Hematopoietic multipotent progenitor cell treated with erythropoietin and hydrocortisone succinate and interleukin-3 and kit ligand, for 6 days (in vitro differentiated cells): Measurements from ENCODE around the gene NRP2.

ENCODE experiments used
- DNase-seq: peaks from one replicate; pipeline ENCODE4 v3.0.0-alpha.2; 2015

NRP2 gene

GRCh38 chr2:205808486-205809121, 126.3 kb downstream of the NRP2 start:
- no peak for DNase-seq

- DNase-seq, result no peak
Measured at GRCh38 chr2:205811387-205811786, 129.1 kb downstream of the NRP2 start.

- no peak for DNase-seq
Measured at GRCh38 chr2:205814039-205814364, 131.7 kb downstream of the NRP2 start.

- DNase-seq, result no peak
Measured at GRCh38 chr2:205815673-205816072, 133.4 kb downstream of the NRP2 start.

GRCh38 chr2:205816268-205816667, 134.0 kb downstream of the NRP2 start:
- no peak for DNase-seq

GRCh38 chr2:205822579-205822978, 140.3 kb downstream of the NRP2 start:
- DNase-seq, result no peak

- DNase-seq, result no peak
Measured at GRCh38 chr2:205827809-205828365, 145.6 kb downstream of the NRP2 start.

GRCh38 chr2:205833864-205834263, 151.6 kb downstream of the NRP2 start:
- no peak for DNase-seq

- DNase-seq, result no peak
Measured at GRCh38 chr2:205834796-205835195, 152.5 kb downstream of the NRP2 start.

GRCh38 chr2:205835251-205835791, 153.0 kb downstream of the NRP2 start:
- DNase-seq, result no peak

- no peak for DNase-seq
Measured at GRCh38 chr2:205835923-205836322, 153.6 kb downstream of the NRP2 start.

- no peak for DNase-seq
Measured at GRCh38 chr2:205836477-205837221, 154.3 kb downstream of the NRP2 start.

GRCh38 chr2:205837663-205838062, 155.4 kb downstream of the NRP2 start:
- DNase-seq, result no peak

GRCh38 chr2:205845446-205845845, 163.1 kb downstream of the NRP2 start:
- no peak for DNase-seq
